GDM1 (cell line): ENCODE data around the gene ACER2.
A peak's percentile ranks its signal among the peaks of the same experiment; 100 is the strongest.
"Not testable (repeated sequence)": the region's sequence is repeated elsewhere in the genome, so short reads cannot be mapped to it uniquely, and the experiment has no call there.

ENCODE experiments used
- DNase-seq: peaks from one replicate; lab custom pipeline; 2025; lab: John Stamatoyannopoulos, UW

Gene ACER2

GRCh38 chr9:19408693-19409400 lies at the start of gene ACER2:
TSS of gene ACER2 (plus strand) at chr9:19409009. CDS start at chr9:19409085, 76 bp downstream.
- DNase-seq, result peak; percentile 72

GRCh38 chr9:19369107-19369506 lies 39.7 kb upstream of the ACER2 start:
- DNase-seq, result no peak

- no peak for DNase-seq
Observed at GRCh38 chr9:19371942-19372341, 36.9 kb upstream of the ACER2 start.

- no peak for DNase-seq
Observed at GRCh38 chr9:19372567-19372966, 36.2 kb upstream of the ACER2 start.

- DNase-seq, result no peak
Observed at GRCh38 chr9:19373527-19373926, 35.3 kb upstream of the ACER2 start.

- DNase-seq, result no peak
Observed at GRCh38 chr9:19375538-19375937, 33.3 kb upstream of the ACER2 start.

- no peak for DNase-seq
Observed at GRCh38 chr9:19376931-19377330, 31.9 kb upstream of the ACER2 start.

GRCh38 chr9:19378164-19378563 lies 30.6 kb upstream of the ACER2 start:
- DNase-seq, result no peak

GRCh38 chr9:19378647-19379046 lies 30.2 kb upstream of the ACER2 start:
- no peak for DNase-seq

GRCh38 chr9:19379283-19379682 lies 29.5 kb upstream of the ACER2 start:
- DNase-seq, result no peak

- DNase-seq, result no peak
Observed at GRCh38 chr9:19379697-19380046, 29.1 kb upstream of the ACER2 start.

GRCh38 chr9:19380826-19381075 lies 28.1 kb upstream of the ACER2 start:
- DNase-seq, result no peak

GRCh38 chr9:19381656-19382055 lies 27.2 kb upstream of the ACER2 start:
- DNase-seq, result no peak

GRCh38 chr9:19385212-19385611 lies 23.6 kb upstream of the ACER2 start:
- DNase-seq, result not testable (repeated sequence)

- no peak for DNase-seq
Observed at GRCh38 chr9:19385786-19386501, 22.9 kb upstream of the ACER2 start.

GRCh38 chr9:19386502-19387044 lies 22.2 kb upstream of the ACER2 start:
- DNase-seq, result no peak

GRCh38 chr9:19387317-19387716 lies 21.5 kb upstream of the ACER2 start:
- DNase-seq, result no peak

- not testable (repeated sequence) for DNase-seq
Observed at GRCh38 chr9:19389539-19389938, 19.3 kb upstream of the ACER2 start.

- DNase-seq, result no peak
Observed at GRCh38 chr9:19397845-19398244, 11.0 kb upstream of the ACER2 start.

- DNase-seq, result not testable (repeated sequence)
Observed at GRCh38 chr9:19403231-19403630, 5.6 kb upstream of the ACER2 start.

- no peak for DNase-seq
Observed at GRCh38 chr9:19404283-19405075, 4.3 kb upstream of the ACER2 start.

GRCh38 chr9:19405771-19406170 lies 3.0 kb upstream of the ACER2 start:
- no peak for DNase-seq

- DNase-seq, result no peak
Observed at GRCh38 chr9:19408316-19408692, 505 bp upstream of the ACER2 start.
